ENCODE results near the gene ZBTB44.
"Not testable (repeated sequence)": the region's sequence is repeated elsewhere in the genome, so short reads cannot be mapped to it uniquely, and the experiment has no call there.

The ZBTB44 gene

GRCh38 chr11:130212431-130212961, 102.2 kb downstream of the ZBTB44 start:
- no peak for DNase-seq

- DNase-seq: no peak
Observed at GRCh38 chr11:130211781-130212401, 102.8 kb downstream of the ZBTB44 start.

GRCh38 chr11:130211144-130211543, 103.6 kb downstream of the ZBTB44 start:
- no peak for DNase-seq

- no peak for DNase-seq
Observed at GRCh38 chr11:130209954-130210854, 104.5 kb downstream of the ZBTB44 start.

GRCh38 chr11:130209128-130209932, 105.4 kb downstream of the ZBTB44 start:
- DNase-seq: no peak

- no peak for DNase-seq
Observed at GRCh38 chr11:130208241-130209127, 106.2 kb downstream of the ZBTB44 start.

- no peak for DNase-seq
Observed at GRCh38 chr11:130206141-130206540, 108.6 kb downstream of the ZBTB44 start.

GRCh38 chr11:130204703-130205095, 110.0 kb downstream of the ZBTB44 start:
- DNase-seq: no peak

GRCh38 chr11:130203766-130204702, 110.7 kb downstream of the ZBTB44 start:
- DNase-seq: no peak

GRCh38 chr11:130202818-130203689, 111.7 kb downstream of the ZBTB44 start:
- DNase-seq: no peak

- no peak for DNase-seq
Observed at GRCh38 chr11:130202009-130202817, 112.5 kb downstream of the ZBTB44 start.

- no peak for DNase-seq
Observed at GRCh38 chr11:130201026-130201425, 113.7 kb downstream of the ZBTB44 start.

GRCh38 chr11:130199792-130200191, 114.9 kb downstream of the ZBTB44 start:
- DNase-seq: no peak

- no peak for DNase-seq
Observed at GRCh38 chr11:130198964-130199363, 115.8 kb downstream of the ZBTB44 start.

- DNase-seq: no peak
Observed at GRCh38 chr11:130198292-130198691, 116.4 kb downstream of the ZBTB44 start.

GRCh38 chr11:130197386-130198035, 117.2 kb downstream of the ZBTB44 start:
- no peak for DNase-seq

- DNase-seq: no peak
Observed at GRCh38 chr11:130194241-130195023, 120.3 kb downstream of the ZBTB44 start.

- DNase-seq: not testable (repeated sequence)
Observed at GRCh38 chr11:130193551-130193950, 121.2 kb downstream of the ZBTB44 start.

Measured in NCI-H69 (cell line).